Neural cell (in vitro differentiated cells): ENCODE data around the gene APIP. TPM values are rescaled to one million over a fixed set of nuclear protein-coding genes. Genes with fewer than 3 reads are reported as not detected.

Source experiments
- H2AFZ ChIP-seq: fragments of 200-600, 300-800 bp; sonication (generic), shearing (Covaris generic); 2 replicates; pipeline ENCODE4 v1.6.0; 2014; ENCODE audit warnings: low read depth, mild to moderate bottlenecking, antibody characterized with exemption, low read length, moderate library complexity
- H3F3A ChIP-seq: fragments of 200-600 bp; shearing (Covaris generic); 2 replicates; pipeline ENCODE4 v1.6.1; 2016; ENCODE audit warnings: mild to moderate bottlenecking, moderate library complexity, mixed read lengths, antibody characterized with exemption, low read length; ENCODE audit not compliant: insufficient read depth, poor library complexity, severe bottlenecking
- H3K27ac ChIP-seq: fragments of 200-600, 300-800 bp; sonication (generic), shearing (Covaris generic); 2 replicates; pipeline ENCODE4 v1.5.1; 2014; ENCODE audit warnings: mild to moderate bottlenecking, low read length, moderate library complexity
- H3K27me3 ChIP-seq: fragments of 300-800, 200-600 bp; sonication (generic), shearing (Covaris generic); 2 replicates; pipeline ENCODE4 v1.6.0; 2014; ENCODE audit warnings: mild to moderate bottlenecking, low read depth, low read length, moderate library complexity; ENCODE audit not compliant: insufficient read depth
- H3K36me3 ChIP-seq: fragments of 300-800, 200-600 bp; sonication (generic), shearing (Covaris generic); 2 replicates; pipeline ENCODE4 v1.5.1; 2014; ENCODE audit warnings: mild to moderate bottlenecking, antibody characterized with exemption, low read length, moderate library complexity; ENCODE audit not compliant: insufficient read depth
- H3K4me2 ChIP-seq: fragments of 300-800, 200-600 bp; sonication (generic), shearing (Covaris generic); 2 replicates; pipeline ENCODE4 v1.6.0; 2014; ENCODE audit warnings: mild to moderate bottlenecking, low read length
- H3K4me3 ChIP-seq: fragments of 300-800, 200-600 bp; sonication (generic), shearing (Covaris generic); 2 replicates; pipeline ENCODE4 v1.5.1; 2014; ENCODE audit warnings: mild to moderate bottlenecking, low read length, moderate library complexity
- H3K79me2 ChIP-seq: fragments of 200-600 bp; shearing (Covaris generic); replicated peaks from 2 replicates; pipeline ENCODE4 v1.6.0; 2014; ENCODE audit warnings: mild to moderate bottlenecking, low read length, moderate library complexity; ENCODE audit not compliant: insufficient read depth
- H3K9ac ChIP-seq: fragments of 300-800, 200-600 bp; sonication (generic), shearing (Covaris generic); 2 replicates; pipeline ENCODE4 v1.6.1; 2016; ENCODE audit warnings: mild to moderate bottlenecking, low read length, mixed read lengths
- H3K9me2 ChIP-seq: fragments of 200-600 bp; shearing (Covaris generic); 2 replicates; pipeline ENCODE4 v1.6.1; 2016; ENCODE audit warnings: mild to moderate bottlenecking, low read length, mixed read lengths; ENCODE audit not compliant: insufficient read depth
- H3K9me3 ChIP-seq: fragments of 200-600, 300-800 bp; sonication (generic), shearing (Covaris generic); 2 replicates; pipeline ENCODE4 v1.6.1; 2016; ENCODE audit warnings: mild to moderate bottlenecking, mixed run types, low read length, moderate library complexity, mixed read lengths
- H4K20me1 ChIP-seq: fragments of 200-600 bp; shearing (Covaris generic); 2 replicates; pipeline ENCODE4 v1.6.1; 2016; ENCODE audit warnings: mild to moderate bottlenecking, mixed run types; ENCODE audit not compliant: insufficient read depth
- CTCF ChIP-seq: fragments of 450-650 bp; IDR thresholded peaks from 2 replicates; pipeline ENCODE4 v1.5.1; 2014; ENCODE audit warnings: antibody characterized with exemption, mild to moderate bottlenecking, moderate library complexity; ENCODE audit not compliant: poor library complexity, severe bottlenecking
- EP300 ChIP-seq: fragments of 450-650 bp; conservative IDR thresholded peaks from 2 replicates; pipeline ENCODE4 v1.6.1; 2014; ENCODE audit warnings: antibody characterized with exemption, mild to moderate bottlenecking, moderate library complexity; ENCODE audit not compliant: poor library complexity, severe bottlenecking
- EZH2 ChIP-seq: fragments of 200-600, 300-800 bp; shearing (Covaris generic), sonication (generic); IDR thresholded peaks from 2 replicates; pipeline ENCODE4 v1.6.1; 2014; ENCODE audit warnings: antibody characterized with exemption, low read length, borderline replicate concordance, mild to moderate bottlenecking; ENCODE audit not compliant: insufficient read depth, poor library complexity, severe bottlenecking
- MXI1 ChIP-seq: fragments of 450-650 bp; conservative IDR thresholded peaks from 2 replicates; pipeline ENCODE4 v1.6.1; 2014; ENCODE audit warnings: antibody characterized with exemption, mild to moderate bottlenecking; ENCODE audit not compliant: poor library complexity, severe bottlenecking
- POLR2AphosphoS5 ChIP-seq: IDR thresholded peaks from 2 replicates; pipeline ENCODE4 v1.6.1; 2012
- RAD21 ChIP-seq: fragments of 450-650 bp; conservative IDR thresholded peaks from 2 replicates; pipeline ENCODE4 v1.6.1; 2014; ENCODE audit warnings: antibody characterized with exemption, mild to moderate bottlenecking, moderate library complexity
- REST ChIP-seq: IDR thresholded peaks from 2 replicates; pipeline ENCODE4 v1.6.1; 2012; ENCODE audit warnings: borderline replicate concordance
- SMC3 ChIP-seq: fragments of 450-650 bp; conservative IDR thresholded peaks from 2 replicates; pipeline ENCODE4 v1.6.1; 2014; ENCODE audit warnings: antibody characterized with exemption, mild to moderate bottlenecking, moderate library complexity; ENCODE audit not compliant: poor library complexity
- TAF1 ChIP-seq: IDR thresholded peaks from 2 replicates; pipeline ENCODE4 v1.6.1; 2012; ENCODE audit warnings: low read depth
- polyA plus RNA-seq: library from polyadenylated mRNA; depleted of rRNA; stranded (reverse); fragments of >200 nt; gene quantifications from 2 replicates; pipeline ENCODE4 v1.2.3, GENCODE V29; 2014

The APIP gene
- polyA plus RNA-seq, 1 donor from 2014 or later, result 45.9 TPM

- Histone ChIP-seq H3K27ac (no peak overlapping the region), H3K4me2 (no peak overlapping the region), H3K27me3 (no peaks in the 10 kb centered on the region), H3K79me2 (peaks cover 2% of the 10 kb centered on the region), H3K9me3 (no peaks in the 10 kb centered on the region), H2AFZ (no peak overlapping the region), H3K9ac (no peak overlapping the region), H3K4me3 (no peak overlapping the region), H3K36me3 (no peaks in the 10 kb centered on the region), H3F3A (no peaks in the 10 kb centered on the region), H3K9me2 (no peaks in the 10 kb centered on the region), H4K20me1 (no peaks in the 10 kb centered on the region)
- TF ChIP-seq MXI1 (no peak), TAF1 (no peak), SMC3 (no peak), EP300 (no peak), RAD21 (no peak), POLR2AphosphoS5 (no peak), EZH2 (no peak), REST (no peak), CTCF (no peak)
Observed at GRCh38 chr11:34938611-34939010, 22.4 kb upstream of the APIP start.

- no peak overlapping the region for H3K9ac ChIP-seq
- no peaks in the 10 kb centered on the region for H3K9me3 ChIP-seq
- no peaks in the 10 kb centered on the region for H3K79me2 ChIP-seq
Observed at GRCh38 chr11:34936945-34937629, 20.9 kb upstream of the APIP start.

More at GRCh38 chr11:34936945-34937629, 20.9 kb upstream of the APIP start:
- Histone ChIP-seq H3F3A (no peaks in the 10 kb centered on the region), H2AFZ (no peak overlapping the region), H3K4me3 (no peak overlapping the region), H3K27ac (no peak overlapping the region), H3K4me2 (no peak overlapping the region), H4K20me1 (no peaks in the 10 kb centered on the region), H3K9me2 (no peaks in the 10 kb centered on the region), H3K27me3 (no peaks in the 10 kb centered on the region), H3K36me3 (peaks cover 4% of the 10 kb centered on the region)
- TF ChIP-seq EP300, result no peak
